GM19035 (cell line): Measurements from ENCODE around the gene ATP4B.
"Not testable (repeated sequence)": the region's sequence is repeated elsewhere in the genome, so short reads cannot be mapped to it uniquely, and the experiment has no call there.

ENCODE experiments used
- ATAC-seq: cut with Tn5 transposase; IDR thresholded peaks from one replicate; pipeline ENCODE4 v1.9.1; 2021; ENCODE audit not compliant: unreplicated experiment

Gene ATP4B

GRCh38 chr13:113627136-113627535, 30.9 kb downstream of the ATP4B start:
- ATAC-seq = no peak

- ATAC-seq = no peak
These were observed 31.9 kb downstream of the ATP4B start for GRCh38 chr13:113625965-113626721.

DNA sequence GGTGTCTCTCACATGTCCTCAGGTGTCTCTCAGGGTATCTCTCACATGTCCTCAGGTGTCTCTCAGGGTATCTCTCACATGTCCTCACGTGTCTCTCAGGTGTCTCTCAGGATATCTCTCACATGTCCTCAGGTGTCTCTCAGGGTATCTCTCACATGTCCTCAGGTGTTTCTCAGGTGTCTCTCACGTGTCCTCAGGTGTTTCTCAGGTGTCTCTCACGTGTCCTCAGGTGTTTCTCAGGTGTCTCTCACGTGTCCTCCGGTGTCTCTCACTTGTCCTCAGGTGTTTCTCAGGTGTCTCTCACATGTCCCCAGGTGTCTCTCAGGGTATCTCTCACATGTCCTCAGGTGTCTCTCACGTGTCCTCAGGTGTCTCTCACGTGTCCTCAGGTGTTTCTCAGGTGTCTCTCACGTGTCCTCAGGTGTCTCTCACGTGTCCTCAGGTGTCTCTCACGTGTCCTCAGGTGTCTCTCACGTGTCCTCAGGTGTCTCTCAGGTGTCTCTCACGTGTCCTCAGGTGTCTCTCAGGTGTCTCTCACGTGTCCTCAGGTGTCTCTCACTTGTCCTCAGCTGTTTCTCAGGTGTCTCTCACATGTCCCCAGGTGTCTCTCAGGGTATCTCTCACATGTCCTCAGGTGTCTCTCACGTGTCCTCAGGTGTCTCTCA, 33.2 kb downstream of the ATP4B start:
- not testable (repeated sequence) for ATAC-seq

GRCh38 chr13:113624235-113624587, 33.8 kb downstream of the ATP4B start:
- no peak for ATAC-seq

GRCh38 chr13:113623491-113624234, 34.3 kb downstream of the ATP4B start:
- ATAC-seq = no peak

GRCh38 chr13:113622791-113623490, 35.1 kb downstream of the ATP4B start:
- no peak for ATAC-seq

DNA sequence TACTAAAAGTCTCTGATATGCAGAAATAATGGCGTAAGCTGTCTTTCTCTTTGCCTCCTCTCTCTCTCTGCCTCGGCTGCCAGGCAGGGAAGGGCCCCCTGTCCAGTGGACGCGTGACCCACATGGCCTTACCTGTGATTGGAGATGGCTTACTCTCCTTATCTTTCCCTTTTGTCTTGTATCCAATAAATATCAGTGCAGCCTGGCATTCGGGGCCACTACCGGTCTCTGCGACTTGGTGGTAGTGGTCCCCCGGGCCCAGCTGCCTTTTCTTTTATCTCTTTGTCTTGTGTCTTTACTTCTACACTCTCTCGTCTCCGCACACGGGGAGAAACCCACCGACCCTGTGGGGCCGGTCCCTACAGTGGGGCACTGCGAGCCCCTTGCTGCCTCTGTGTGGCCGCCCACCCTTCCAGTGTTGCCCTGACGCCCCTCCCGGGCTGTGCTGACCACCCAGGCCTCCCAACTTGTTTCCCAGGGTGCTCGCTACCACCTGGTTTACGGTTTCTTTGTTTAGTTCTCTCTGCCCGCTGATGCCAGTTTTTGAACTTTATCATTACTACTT, 35.9 kb downstream of the ATP4B start:
- ATAC-seq = not testable (repeated sequence)

DNA sequence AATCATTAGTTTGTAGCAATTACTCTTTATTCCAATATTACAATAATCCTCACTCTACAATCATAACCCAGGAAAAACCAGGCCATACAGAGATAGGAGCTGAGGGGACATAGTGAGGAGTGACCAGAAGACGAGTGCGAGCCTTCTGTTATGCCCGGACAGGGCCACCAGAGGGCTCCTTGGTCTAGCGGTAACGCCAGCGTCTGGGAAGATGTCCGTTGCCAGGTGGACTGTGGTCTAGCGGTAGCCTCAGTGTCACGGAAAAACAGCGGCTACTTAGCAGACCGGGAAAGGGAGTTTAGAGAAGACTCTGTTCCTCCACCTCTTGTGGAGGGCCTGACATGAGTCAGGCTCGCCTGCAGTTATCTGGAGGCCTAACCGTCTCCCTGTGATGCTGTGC, 36.5 kb downstream of the ATP4B start:
- ATAC-seq = not testable (repeated sequence)

DNA sequence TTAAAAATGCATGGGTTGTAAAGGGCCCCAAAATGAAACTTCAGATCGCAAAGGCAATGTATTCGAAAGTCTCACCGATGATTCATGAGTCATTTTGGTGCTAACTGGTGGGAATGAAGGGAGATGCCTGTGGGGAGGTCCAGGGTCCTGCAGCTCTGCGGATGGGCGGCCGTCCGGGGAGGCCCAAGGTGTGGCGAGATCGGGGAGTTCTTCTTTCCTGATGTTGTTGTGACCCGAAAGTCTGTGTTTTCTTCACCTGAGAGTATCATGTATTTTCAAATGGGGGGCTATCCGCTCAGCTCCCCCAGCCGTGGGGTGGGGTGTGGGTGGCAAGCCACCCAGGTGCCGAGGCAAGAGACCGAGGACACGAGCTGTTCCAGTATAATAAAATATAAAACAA, 37.0 kb downstream of the ATP4B start:
- ATAC-seq = no peak

DNA sequence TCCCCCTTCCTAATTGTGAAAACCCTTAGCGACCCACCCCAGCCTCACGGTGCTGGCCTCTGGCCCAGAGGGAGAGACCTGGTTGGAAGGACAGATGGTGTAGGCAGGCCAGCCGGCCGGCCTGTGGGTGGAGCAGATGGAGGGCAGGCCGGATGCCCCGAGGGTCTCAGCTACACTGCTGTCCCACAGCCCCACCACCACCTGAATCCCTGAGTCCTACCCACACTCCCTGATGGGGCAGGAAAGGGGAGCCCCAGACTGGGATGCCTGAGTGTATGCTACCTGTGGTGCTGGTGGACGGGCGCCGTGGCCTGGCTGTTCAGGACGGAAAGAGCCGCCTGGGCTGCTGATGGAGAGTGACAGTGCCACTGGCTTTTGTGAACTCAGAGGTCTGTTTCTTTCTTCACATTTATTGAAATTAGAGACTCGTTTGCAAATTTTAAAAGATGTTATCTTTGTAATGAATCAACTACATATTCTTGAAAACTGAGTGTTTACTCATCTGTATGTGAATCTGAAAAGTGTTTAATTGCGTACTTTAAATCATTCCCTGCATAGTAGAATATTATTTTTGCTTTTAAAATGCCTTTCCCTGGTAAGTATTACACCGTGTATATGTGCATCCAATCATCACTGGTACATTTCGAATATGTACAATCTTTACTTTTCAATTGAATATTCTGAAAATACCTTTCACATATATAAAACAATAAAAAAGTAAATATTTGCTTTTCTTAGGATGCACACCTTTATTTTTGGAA, 37.8 kb downstream of the ATP4B start:
- no peak for ATAC-seq

DNA sequence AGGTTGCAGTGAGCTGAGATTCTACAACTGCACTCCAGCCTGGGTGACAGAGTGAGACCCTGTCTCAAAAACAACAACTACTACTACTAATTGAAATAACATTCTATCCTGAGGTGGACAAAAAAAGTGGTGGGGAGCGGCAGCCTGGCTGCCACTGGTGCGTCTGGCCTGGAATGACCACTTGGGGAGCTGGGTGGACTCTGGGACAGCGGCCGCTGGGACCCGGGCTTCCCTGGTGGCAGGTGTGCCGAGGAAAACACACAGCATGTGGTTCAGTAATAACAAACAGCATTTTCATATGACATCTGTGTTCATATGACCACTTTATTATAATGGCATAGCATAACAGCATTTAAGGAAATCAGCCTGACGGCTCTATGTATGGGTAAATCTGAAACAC, 39.5 kb downstream of the ATP4B start:
- no peak for ATAC-seq

DNA sequence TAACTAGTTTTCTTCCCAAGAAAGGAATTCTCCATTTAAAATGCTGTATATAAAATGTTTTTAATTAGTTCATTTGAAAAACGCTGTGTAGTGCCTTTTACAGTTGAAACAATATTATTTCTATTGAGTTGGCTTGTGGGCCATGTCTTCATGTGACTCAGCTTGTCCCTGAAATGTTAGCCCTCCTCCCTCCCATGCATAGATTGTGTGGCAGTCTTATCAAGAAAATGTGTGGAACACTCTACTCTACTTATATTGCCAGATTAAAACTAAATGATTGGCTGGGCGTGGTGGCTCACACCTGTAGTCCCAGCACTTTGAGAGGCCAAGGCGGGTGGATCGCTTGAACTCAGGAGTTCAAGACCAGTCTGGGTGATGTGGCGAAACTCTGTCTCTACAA, 40.0 kb downstream of the ATP4B start:
- no peak for ATAC-seq

GRCh38 chr13:113616991-113617749, 40.8 kb downstream of the ATP4B start:
- no peak for ATAC-seq

DNA sequence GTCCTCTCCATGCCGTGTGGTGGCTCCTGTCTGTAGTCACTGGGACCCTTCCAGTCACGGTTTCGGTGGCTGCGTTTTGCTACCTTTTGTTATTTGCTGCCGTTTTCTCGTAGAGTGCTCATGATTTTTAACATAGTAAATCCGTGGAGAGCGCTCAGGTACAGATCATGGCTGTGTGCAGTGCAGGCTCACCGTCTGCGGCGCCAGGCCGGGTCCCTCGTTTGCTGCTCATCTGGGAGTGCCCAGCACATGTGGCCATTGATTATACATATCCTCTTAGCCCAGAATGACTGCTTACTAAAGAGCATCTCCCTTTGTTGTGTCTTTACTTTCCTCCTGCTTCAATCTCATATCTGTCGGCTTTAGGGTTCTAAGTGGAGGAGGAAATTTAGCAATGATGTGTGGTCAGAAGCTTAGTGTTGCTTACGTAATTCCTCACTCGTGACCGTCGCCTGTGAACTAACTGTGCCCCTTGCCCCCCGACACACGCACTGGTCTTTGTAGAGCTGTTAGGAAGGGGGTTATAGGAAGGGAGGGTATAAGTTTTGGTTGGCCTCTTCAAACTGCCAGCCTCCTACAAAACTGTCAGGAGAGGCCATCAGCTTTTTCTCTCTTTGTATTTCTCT, 41.6 kb downstream of the ATP4B start:
- ATAC-seq = no peak

DNA sequence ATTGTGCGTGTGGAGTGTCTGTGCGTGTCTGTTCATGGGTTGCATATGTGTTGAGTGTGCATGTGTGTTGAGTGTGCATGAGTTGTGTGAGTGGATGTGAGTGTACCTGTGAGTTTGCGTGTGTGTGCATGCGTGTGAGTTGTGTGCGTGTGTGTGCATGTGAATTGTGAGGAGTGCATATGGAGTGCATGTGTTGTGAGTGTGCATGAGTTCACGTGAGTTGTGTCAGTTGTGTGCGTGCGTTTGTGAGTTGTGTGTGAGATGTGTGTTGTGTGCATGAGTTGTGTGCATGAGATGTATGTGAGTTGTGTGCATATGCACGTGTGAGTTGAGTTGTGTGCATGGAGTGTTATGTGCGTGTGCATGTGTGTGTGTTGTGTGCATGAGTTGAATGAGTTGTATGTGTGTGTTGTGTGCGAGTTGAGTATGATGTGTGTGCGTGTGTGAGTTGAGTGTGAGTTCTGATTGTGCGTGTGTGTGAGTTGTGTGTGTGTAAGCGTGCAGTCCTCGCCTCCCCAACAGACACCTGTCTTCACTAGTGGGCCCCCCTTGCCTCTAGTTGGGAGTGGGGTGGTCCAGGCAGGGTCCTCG, 44.1 kb downstream of the ATP4B start:
- no peak for ATAC-seq

DNA sequence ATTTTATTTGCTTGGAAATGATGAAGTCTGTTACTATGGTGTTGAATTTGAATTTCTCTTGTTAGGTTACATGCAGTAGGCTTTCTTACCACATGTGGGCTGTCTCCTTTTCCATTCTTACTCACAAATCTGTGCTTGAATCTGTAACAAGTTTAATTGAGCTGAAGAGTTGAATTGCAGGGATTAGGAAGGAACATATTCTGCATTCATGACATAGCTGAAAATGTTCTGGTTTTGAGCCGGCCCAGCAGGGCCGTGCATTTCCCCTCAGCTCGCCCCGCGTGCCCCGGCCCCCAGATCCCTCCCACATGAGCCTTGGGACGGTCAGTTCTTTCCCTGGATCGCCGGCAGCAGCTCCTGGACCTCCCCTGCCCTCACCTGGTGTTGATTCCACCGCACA, 45.4 kb downstream of the ATP4B start:
- no peak for ATAC-seq

DNA sequence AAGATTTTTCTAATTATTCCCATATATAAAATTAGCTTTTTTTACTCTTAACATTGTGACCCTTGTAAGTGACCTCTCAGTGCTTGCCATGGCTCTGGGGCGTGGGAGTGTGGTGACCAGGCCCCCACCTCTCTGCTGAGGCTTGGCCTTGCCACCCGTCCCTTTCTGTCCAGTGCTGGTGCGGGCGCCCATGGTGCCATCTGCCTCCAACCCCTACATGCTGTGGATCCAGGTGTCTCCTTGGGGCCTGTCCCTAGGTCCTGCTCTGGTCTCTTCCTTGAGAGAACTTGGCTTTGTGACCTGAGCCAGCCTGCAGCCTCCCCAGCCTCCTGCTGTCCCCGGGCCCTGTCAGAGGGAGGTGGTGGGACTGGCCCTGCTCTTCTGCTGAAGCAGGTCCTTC, 46.0 kb downstream of the ATP4B start:
- ATAC-seq = no peak

- ATAC-seq = no peak
These were observed 47.7 kb downstream of the ATP4B start for GRCh38 chr13:113610266-113610665.

- no peak for ATAC-seq
These were observed 48.4 kb downstream of the ATP4B start for GRCh38 chr13:113609616-113610015.
